NAMALWA (cell line): ENCODE measurements around the gene RBPMS2.

ENCODE experiments used
- DNase-seq: peaks from one replicate; pipeline ENCODE4 v3.0.0-alpha.2; 2015; ENCODE audit warnings: low spot score

The RBPMS2 gene

GRCh38 chr15:64720188-64720587 is 55.2 kb downstream of the RBPMS2 start:
- DNase-seq: no peak

GRCh38 chr15:64717735-64718495 is 57.5 kb downstream of the RBPMS2 start:
- no peak for DNase-seq

DNA sequence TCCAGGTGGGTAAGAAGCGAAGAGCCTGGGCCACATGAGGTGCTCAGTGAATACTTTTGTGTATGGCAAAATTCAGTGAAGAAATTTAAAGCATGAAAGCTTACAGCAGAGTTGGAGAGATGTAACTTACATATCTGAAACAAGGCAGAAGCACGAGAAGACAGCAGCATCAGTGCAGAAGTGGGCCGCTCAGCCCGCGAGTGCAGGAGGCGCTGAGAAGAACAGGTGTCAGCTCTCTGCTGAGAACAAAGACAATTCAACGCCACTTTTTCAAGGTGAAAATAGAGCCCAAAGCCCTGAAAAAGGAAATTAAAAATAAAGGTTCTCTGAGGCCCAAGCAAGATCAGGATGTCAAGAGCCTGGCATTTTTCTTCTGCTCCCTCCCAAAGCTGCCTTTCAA is 58.3 kb downstream of the RBPMS2 start:
- no peak for DNase-seq

DNA sequence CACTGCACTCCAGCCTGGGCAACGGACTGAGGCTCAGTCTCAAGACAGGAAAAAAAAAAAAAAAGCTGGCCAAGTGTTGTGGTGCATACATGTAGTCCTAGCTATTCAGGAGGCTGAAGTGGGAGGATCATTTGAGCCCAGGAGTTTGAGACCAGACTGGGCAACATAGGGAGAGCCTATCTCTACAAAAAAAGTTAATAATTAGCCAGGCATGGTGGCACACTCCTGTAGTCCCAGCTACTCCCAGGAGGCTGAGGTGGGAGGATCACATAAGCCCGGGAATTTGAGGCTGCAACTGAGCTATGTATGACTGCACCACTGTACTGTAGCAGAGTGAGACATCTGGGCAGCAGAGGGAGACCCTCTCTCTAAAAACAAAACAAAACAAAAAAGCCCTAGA is 58.9 kb downstream of the RBPMS2 start:
- DNase-seq: no peak

- no peak for DNase-seq
Observed at GRCh38 chr15:64713592-64713991, 61.8 kb downstream of the RBPMS2 start.

- no peak for DNase-seq
Observed at GRCh38 chr15:64712353-64712752, 63.0 kb downstream of the RBPMS2 start.

GRCh38 chr15:64710676-64711428 is 64.5 kb downstream of the RBPMS2 start:
- no peak for DNase-seq

DNA sequence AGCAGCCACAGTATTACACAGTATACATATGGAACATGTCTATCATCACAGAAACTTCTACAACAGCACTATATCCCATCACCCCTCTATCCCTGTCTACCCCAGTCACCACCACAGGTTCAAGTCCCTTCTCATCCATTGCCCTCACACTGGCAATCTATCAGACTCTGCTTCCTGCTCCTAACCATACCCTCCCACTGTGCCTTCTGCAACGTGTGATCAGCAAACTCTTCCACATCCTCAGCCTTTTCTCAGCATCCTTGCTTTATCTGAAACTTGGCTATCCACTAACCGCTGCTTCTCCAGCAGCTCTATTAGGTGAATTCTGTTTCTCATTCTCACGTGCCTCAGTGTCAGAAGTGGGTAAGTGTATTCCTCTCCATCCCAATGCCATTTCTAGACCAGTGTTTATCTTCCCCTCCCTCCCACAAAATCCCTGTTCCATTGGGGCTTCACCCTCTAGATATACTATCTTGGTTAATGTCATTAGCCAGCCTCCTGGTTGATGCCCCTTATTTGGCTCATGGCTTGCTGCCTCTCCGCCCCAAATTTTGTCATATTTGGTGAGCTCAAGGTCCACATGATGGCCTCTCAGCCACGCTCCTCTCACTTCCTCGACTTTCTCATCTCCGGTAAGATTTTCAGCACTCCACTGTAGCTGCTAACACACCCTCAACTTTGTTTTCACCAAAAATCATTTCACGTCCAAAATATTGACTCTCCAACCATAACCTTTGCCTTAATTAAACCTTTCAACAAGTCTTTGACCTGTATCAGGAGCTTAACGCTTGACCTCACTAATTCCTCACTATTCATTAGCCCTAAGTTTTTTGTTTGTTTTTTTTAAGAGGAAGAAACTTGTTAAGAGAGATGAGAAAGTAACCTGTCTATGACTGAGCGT is 69.1 kb downstream of the RBPMS2 start:
- DNase-seq: no peak

DNA sequence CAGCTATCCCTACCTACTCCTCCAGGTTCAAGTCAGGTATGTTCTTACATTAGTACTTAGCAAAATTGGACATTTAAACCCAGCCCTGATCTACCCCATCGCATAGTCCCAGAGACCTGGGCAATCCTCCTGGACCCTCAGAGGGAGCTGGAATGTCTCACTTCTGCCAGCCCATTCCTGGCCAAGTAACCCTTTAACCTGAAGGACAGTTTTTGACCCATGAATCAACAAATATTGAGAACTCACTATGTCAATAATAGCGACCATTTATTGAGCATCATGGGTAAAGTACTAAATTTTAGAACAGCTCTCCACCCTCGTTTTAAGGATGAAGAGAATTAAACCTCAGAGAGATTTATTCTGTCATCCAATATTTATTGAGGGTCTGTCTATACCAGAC is 70.4 kb downstream of the RBPMS2 start:
- no peak for DNase-seq

GRCh38 chr15:64703632-64703959 is 71.8 kb downstream of the RBPMS2 start:
- peak; percentile 32 for DNase-seq

DNA sequence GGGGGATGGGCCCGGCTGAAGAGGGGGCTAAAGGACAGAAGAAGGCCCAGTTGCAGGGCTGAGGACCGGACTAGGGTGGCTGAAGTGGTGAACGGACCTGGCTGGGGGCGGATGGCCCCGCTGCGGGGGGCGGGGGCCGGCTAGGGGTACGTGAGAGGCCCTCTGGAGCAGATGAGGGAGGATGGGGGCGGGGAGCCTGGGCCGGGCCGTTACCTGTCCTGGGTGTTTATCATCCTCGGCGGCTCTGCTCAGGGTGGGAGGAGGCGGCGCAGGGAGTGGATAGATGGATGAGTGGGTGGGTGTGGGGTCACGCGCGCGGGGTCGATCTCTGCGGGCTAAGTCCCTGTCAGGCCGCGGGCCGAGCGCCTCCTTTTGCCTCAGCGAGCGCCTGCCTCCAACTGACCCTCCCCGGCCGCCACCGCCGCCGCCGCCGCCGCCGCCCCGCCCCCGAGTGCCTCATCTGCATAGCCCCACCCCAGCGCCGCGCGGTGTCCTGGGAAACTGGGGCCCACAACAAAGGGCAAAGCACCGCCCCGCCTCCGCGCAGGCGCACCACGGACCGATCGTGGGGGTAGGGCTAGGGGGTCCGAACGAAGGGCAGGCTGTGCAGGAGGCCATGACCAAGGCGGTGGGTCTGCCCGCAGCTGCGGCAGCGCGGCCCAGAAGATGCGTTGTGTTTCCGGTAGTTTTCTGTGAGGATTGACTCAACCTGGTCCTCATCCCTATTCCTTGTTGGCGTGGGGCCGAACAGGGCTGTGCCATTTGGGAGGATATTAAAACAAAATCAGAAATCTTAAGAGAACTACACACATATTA is 72.4 kb downstream of the RBPMS2 start:
- DNase-seq: peak; percentile 93

DNA sequence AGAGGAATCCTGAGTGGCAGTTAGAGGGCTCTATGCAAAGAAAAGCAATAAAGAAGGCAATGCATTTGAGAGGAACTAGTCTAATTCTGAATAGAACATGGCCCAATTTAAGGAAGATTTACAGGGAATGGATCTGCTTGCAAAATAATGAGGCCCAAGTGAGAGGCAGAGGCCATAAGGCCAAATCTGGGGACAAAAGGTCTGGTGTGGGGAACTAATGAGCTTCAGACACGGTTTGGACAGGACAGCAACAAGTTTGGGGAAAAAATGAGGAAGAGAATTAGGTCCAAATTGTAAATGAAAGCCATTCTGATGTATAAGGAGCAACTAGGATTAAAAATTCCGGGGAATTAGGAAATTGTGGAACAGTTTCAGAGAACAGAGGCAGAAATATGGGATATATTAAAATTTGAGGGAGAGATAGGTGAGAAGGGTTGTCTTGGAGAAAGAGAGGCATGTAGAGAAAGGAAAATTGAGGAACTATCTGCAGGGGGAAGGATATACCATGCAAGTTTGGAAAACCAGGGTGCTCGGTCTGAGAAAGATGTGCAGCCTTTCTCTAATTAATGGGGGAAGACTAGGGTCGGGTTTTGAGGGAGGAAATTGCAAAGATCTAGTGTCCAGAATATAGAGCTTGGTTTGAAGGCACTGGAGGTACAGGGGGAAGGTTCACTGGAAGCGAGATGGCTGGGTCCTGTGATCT is 73.8 kb downstream of the RBPMS2 start:
- DNase-seq: no peak

- DNase-seq: no peak
Observed at GRCh38 chr15:64701051-64701450, 74.3 kb downstream of the RBPMS2 start.

DNA sequence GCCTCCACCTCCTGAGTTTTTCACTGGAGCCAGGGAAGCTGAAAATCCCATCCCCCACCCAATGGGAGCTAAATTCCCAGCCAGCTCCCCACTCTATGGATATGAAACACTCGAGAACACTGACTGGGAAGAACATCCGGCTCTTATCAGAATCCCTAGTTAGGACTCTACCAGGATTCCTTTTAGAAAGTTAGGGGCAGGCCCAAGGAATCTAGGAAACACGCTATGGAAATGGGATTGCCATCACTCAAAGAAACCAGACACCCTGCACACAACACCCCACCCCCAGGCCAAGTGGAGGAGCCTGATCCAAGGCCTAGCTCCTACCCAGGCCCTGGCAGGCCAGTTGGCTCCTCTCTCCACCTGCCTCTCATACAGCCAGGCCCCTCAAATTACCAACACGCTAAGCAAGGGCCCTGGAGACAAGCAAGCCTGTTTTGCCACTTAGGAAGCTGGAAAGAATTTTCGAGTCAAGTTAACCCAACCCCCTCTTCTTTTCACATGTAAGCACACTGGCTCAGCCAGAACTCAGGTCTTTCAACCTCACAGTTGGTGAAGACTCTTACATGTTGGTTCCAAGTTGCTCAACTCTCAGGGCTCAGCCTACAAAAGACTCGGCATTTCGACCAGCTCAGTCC is 75.5 kb downstream of the RBPMS2 start:
- DNase-seq: no peak

- DNase-seq: no peak
Observed at GRCh38 chr15:64698823-64699222, 76.6 kb downstream of the RBPMS2 start.

DNA sequence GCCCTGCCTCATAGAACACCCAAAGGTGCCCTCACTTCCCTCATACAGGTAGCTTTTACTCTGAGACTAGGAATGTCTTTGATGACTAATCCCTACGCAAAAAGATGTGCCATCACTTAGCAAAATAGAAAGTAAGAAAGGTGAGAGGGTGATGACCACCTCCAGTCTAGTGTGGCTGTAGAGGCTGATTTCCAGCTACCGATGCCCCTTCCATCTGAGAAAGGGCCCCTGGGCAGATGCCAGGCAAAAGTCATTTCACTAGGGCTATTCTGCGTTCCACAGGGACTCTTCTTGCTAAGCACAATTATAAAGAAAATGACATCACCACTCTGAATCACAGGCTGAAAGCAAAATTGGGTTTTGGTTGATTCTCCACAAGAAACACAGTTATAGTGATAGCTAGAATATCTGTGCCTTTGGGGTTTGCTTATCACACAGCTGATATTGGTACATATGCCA is 77.4 kb downstream of the RBPMS2 start:
- DNase-seq: no peak

GRCh38 chr15:64696481-64696880 is 78.9 kb downstream of the RBPMS2 start:
- no peak for DNase-seq

DNA sequence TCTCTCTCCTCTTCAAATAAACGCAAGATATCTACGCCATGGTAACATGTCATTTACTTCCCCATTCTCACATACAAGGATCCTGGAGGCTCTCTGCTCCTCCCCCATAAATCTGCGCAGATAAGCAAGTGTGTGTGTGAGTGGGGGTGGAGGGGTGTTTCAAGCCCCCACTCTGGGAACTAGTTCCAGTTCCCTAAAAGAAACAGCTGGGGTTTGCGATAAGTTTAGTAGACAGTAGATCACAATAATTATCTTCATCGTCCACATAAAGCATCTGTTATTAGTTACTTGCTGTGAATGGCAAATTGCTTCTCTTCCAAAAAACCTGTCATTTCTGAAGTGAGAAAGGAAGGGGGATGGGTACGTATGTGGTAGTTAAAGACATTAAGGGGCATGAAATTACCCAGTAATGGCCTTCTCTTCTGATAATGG is 79.8 kb downstream of the RBPMS2 start:
- DNase-seq: peak; percentile 52

GRCh38 chr15:64694816-64695215 is 80.6 kb downstream of the RBPMS2 start:
- no peak for DNase-seq

DNA sequence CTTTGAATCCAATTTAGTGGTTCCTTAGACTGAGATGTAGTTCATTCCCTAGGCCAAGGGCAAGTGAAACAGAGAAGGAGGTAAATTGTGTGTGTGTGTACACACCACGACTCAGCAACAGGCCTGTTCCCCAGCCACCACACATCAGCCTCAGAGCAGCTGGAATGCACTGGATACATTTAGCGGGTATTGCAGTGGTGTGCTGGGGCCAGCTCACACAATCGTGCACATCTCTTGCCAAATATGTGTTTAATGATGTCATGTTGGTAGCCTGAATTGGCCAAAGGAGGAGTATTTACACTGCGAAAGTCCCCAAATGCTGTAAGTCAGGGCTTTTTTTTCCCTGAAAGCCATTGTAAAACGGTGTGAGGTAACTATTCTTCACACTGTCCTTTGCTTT is 82.3 kb downstream of the RBPMS2 start:
- no peak for DNase-seq
